ENCODE data around the gene FARS2. TPM values are rescaled to one million over a fixed set of nuclear protein-coding genes. Genes with fewer than 3 reads are reported as not detected.

FARS2 gene
- total RNA-seq, 1 donor from 2014 or later: 11.8 TPM

DNA sequence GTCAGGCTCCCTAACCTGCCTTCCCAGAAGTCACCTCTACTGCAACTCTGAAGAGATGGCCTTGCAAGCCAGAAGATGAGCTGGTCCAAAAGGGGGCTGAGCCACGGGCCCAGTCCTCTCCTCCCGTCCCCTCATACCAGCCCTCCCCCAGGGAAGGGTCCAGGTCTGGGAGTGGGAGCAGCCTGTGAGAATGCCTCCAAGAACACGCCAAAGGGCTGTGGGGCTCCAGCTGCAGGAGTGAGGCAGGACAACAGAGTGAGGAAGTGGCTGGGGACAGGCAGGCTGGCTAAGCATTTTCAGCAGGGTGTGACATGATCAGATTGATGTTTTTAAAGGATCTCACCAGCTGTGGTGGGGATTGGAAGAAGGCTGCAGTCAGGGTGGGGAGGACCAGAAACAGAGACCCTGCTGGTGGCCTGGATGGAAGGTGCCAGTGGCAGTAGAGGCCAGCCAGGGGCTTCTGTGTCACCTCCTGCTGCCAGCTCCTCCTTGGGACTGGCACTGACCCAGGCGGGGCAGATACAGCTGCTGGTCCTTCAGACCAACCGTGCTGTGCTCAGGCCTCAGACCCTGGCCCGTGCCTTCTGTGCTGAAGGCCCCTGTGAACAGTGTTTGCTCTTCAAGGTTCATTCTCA, 487.8 kb downstream of the FARS2 start:
- H3K4me1 Mint-ChIP-seq (ENCODE audit: low read depth): peaks cover 20% of the 10 kb centered on the region
- H3K4me3 Mint-ChIP-seq (ENCODE audit: unreplicated experiment): no peak overlapping the region
- H3K9me3 Mint-ChIP-seq (ENCODE audit: low read depth): peaks cover 8% of the 10 kb centered on the region
- no peak overlapping the region for H3K27ac Mint-ChIP-seq (ENCODE audit: unreplicated experiment)
- H3K27me3 Mint-ChIP-seq (ENCODE audit: low read depth): no peaks in the 10 kb centered on the region
- TF ChIP-seq, protein P1, sequence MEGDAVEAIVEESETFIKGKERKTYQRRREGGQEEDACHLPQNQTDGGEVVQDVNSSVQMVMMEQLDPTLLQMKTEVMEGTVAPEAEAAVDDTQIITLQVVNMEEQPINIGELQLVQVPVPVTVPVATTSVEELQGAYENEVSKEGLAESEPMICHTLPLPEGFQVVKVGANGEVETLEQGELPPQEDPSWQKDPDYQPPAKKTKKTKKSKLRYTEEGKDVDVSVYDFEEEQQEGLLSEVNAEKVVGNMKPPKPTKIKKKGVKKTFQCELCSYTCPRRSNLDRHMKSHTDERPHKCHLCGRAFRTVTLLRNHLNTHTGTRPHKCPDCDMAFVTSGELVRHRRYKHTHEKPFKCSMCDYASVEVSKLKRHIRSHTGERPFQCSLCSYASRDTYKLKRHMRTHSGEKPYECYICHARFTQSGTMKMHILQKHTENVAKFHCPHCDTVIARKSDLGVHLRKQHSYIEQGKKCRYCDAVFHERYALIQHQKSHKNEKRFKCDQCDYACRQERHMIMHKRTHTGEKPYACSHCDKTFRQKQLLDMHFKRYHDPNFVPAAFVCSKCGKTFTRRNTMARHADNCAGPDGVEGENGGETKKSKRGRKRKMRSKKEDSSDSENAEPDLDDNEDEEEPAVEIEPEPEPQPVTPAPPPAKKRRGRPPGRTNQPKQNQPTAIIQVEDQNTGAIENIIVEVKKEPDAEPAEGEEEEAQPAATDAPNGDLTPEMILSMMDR (IDR thresholded peaks at IDR 0.05): no peak
- no peaks in the 10 kb centered on the region for H3K36me3 Mint-ChIP-seq (ENCODE audit: low read depth)
- no peak for DNase-seq (ENCODE audit: low spot score)

DNA sequence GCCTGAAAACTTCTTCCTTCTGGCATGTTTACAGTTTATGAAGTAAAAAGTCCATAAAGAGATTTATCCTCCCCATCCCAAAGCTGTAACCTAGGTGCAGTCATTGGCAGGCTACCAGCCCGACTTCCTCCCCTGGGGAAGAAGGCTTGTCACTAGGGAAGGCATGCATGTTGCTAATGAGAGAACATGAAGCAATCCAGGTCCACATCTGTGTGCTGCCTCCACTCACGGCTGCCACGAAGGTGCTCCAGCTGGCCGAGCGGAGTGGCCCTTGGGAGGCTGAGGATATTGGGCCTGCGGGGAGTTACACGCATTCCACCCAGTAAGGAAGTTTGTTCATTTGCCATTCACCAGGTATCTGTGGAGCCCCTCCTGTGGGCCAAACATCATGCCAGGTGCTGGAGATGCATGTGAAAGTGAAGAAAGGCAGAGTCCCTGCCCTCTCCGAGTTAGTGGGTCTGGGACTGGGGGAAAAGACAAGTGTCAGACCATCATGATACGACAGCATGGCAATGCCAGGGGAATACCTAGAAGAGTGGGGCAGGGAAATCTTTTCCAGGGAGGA, 488.4 kb downstream of the FARS2 start:
- H3K9me3 Mint-ChIP-seq (ENCODE audit: low read depth): peaks cover 13% of the 10 kb centered on the region
- H3K27me3 Mint-ChIP-seq (ENCODE audit: low read depth): no peaks in the 10 kb centered on the region
- no peak for DNase-seq (ENCODE audit: low spot score)
- H3K27ac Mint-ChIP-seq (ENCODE audit: unreplicated experiment): no peak overlapping the region
- H3K4me3 Mint-ChIP-seq (ENCODE audit: unreplicated experiment): no peak overlapping the region
- TF ChIP-seq, protein P1 (IDR thresholded peaks at IDR 0.05): no peak
- peaks cover 2% of the 10 kb centered on the region for H3K36me3 Mint-ChIP-seq (ENCODE audit: low read depth)
- peaks cover 20% of the 10 kb centered on the region for H3K4me1 Mint-ChIP-seq (ENCODE audit: low read depth)

DNA sequence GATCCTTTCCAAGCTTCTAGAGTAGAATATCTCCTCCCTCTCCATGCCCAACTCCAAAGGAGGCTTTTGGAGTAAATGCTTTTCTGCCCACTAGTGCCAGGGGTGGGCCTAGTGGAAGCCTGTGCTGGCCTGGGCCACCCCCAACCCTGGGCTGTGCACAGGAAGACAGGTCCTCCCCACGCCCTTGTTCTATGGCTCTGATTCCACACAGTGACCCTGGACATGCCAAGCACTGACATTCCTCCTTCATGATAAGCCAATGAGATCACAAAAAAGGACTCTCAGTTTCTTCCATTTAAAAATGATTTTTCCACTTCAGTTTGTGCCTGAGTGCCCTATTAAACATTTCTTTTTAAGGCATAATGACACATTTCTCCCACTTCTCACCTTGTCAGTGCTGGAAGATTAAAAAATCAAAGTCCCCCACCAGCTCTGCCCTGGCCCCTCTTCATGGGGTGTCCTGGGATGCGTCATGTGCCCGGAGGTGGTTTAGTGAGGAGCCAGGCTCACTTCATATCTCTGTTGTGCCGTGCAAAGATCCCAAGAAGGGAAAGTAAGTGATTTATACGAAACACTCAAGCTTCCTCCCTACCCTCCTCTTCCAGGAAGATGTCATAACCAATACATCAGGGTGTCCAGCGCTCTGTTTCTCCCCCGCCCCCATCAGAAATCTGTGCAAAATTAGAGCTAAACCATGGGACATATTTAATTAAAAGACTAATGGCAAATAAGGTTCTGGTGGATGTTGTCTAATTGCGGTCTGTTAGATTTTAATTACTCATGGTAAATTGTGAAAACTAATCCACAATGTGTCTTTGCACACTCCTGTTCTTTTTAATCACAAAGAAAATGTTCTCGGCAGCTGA, 490.4 kb downstream of the FARS2 start:
- TF ChIP-seq, protein P1 (IDR thresholded peaks at IDR 0.05): no peak
- Mint-ChIP-seq H3K27ac (ENCODE audit: unreplicated experiment) (peak overlapping the region; percentile 80), H3K4me3 (ENCODE audit: unreplicated experiment) (peak overlapping the region; percentile 10), H3K4me1 (ENCODE audit: low read depth) (peaks cover 20% of the 10 kb centered on the region), H3K9me3 (ENCODE audit: low read depth) (peaks cover 28% of the 10 kb centered on the region), H3K27me3 (ENCODE audit: low read depth) (no peaks in the 10 kb centered on the region), H3K36me3 (ENCODE audit: low read depth) (peaks cover 8% of the 10 kb centered on the region)
- no peak for DNase-seq (ENCODE audit: low spot score)

DNA sequence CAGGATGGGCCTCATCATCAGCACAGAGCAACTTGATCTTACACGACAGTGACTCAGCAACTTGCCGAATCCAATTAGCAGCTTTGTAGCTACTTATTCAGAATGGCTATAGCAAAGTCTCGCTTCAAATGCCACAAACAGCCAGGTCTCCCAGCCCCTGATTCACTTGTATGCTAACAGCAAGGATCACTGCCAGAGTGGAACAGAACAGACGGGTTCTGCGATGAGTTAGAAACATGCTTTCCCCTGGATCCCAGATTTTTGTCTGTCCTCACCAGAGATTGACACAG, 491.0 kb downstream of the FARS2 start:
- H3K27ac Mint-ChIP-seq (ENCODE audit: unreplicated experiment): peak overlapping the region; percentile 80
- H3K36me3 Mint-ChIP-seq (ENCODE audit: low read depth): peaks cover 8% of the 10 kb centered on the region
- no peak for DNase-seq (ENCODE audit: low spot score)

DNA sequence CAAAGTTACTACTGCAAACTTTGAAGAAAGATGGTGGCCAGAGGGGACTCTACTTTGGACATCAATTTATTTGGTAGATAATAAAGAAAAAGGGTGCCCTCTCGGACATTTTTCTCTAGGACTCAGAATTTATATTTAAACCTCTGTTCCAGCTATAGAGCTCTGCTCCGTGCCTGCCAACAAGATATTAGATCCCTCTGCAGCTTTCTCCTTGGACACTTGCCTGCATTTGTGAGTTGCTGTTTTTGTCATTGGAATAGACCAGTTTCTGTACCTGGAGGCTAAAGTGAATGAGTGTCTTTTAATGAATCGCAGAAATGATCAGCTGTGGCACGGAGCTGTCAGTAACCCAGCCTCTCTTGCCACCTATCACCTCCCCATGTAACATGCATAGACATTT, 491.9 kb downstream of the FARS2 start:
- TF ChIP-seq, protein P1 (IDR thresholded peaks at IDR 0.05): no peak
- Mint-ChIP-seq H3K4me1 (ENCODE audit: low read depth) (peaks cover 20% of the 10 kb centered on the region), H3K27me3 (ENCODE audit: low read depth) (no peaks in the 10 kb centered on the region), H3K4me3 (ENCODE audit: unreplicated experiment) (no peak overlapping the region), H3K27ac (ENCODE audit: unreplicated experiment) (no peak overlapping the region), H3K36me3 (ENCODE audit: low read depth) (peaks cover 8% of the 10 kb centered on the region), H3K9me3 (ENCODE audit: low read depth) (peaks cover 28% of the 10 kb centered on the region)
- DNase-seq (ENCODE audit: low spot score): no peak

More for the DNA sequence above, 491.0 kb downstream of the FARS2 start:
- Mint-ChIP-seq H3K27me3 (ENCODE audit: low read depth) (no peaks in the 10 kb centered on the region), H3K4me3 (ENCODE audit: unreplicated experiment) (peak overlapping the region; percentile 10), H3K4me1 (ENCODE audit: low read depth) (peaks cover 20% of the 10 kb centered on the region), H3K9me3 (ENCODE audit: low read depth) (peaks cover 28% of the 10 kb centered on the region)
- TF ChIP-seq, protein P1 (IDR thresholded peaks at IDR 0.05): no peak

Data from chondrocyte (in vitro differentiated cells).